ENCODE results near the gene G3BP2. TPM values are rescaled to one million over a fixed set of nuclear protein-coding genes. Genes with fewer than 3 reads are reported as not detected.

Gene G3BP2
- total RNA-seq, 2 donors from 2014 or later: 165 to 183 TPM

GRCh38 chr4:75683482-75684155, 10.4 kb upstream of the G3BP2 start:
- H3K36me3 ChIP-seq: no peaks in the 10 kb centered on the region
- intact Hi-C loops (cut with DNase I): no loop called here
- H3K27ac ChIP-seq: no peak overlapping the region
- no peak for TF ChIP-seq CTCF (IDR thresholded peaks at IDR 0.05)
- H3K4me1 ChIP-seq: no peaks in the 10 kb centered on the region
- no peak overlapping the region for H3K4me3 ChIP-seq
- H3K9ac ChIP-seq (ENCODE audit: low read depth in 2 of 2, low read length in 2 of 2): no peak overlapping the region
- H3K9me3 ChIP-seq: no peaks in the 10 kb centered on the region
- no peak for DNase-seq
- H3K27me3 ChIP-seq: no peaks in the 10 kb centered on the region

GRCh38 chr4:75679876-75680575, 6.8 kb upstream of the G3BP2 start:
- Histone ChIP-seq H3K4me1 (no peaks in the 10 kb centered on the region), H3K4me3 (no peak overlapping the region), H3K36me3 (no peaks in the 10 kb centered on the region), H3K27me3 (no peaks in the 10 kb centered on the region), H3K27ac (no peak overlapping the region), H3K9me3 (no peaks in the 10 kb centered on the region), H3K9ac (ENCODE audit: low read depth in 2 of 2, low read length in 2 of 2) (no peak overlapping the region)
- no peak for DNase-seq
- intact Hi-C loops (cut with DNase I): no loop called here
- no peak for TF ChIP-seq CTCF (IDR thresholded peaks at IDR 0.05)

- H3K27ac ChIP-seq: no peak overlapping the region
- H3K9ac ChIP-seq (ENCODE audit: low read depth in 2 of 2, low read length in 2 of 2): no peak overlapping the region
- no peak overlapping the region for H3K4me3 ChIP-seq
- intact Hi-C loops (cut with DNase I): no loop called here
- no peak for TF ChIP-seq CTCF (IDR thresholded peaks at IDR 0.05)
- DNase-seq: no peak
- H3K9me3 ChIP-seq: no peaks in the 10 kb centered on the region
- H3K4me1 ChIP-seq: peaks cover 3% of the 10 kb centered on the region
- H3K27me3 ChIP-seq: no peaks in the 10 kb centered on the region
- H3K36me3 ChIP-seq: no peaks in the 10 kb centered on the region
Measured at GRCh38 chr4:75678965-75679364, 5.8 kb upstream of the G3BP2 start.

- H3K9ac ChIP-seq (ENCODE audit: low read depth in 2 of 2, low read length in 2 of 2): no peak overlapping the region
- intact Hi-C loops (cut with DNase I): no loop called here
- TF ChIP-seq CTCF (IDR thresholded peaks at IDR 0.05): no peak
- H3K9me3 ChIP-seq: no peaks in the 10 kb centered on the region
- no peak for DNase-seq
- no peaks in the 10 kb centered on the region for H3K36me3 ChIP-seq
- no peak overlapping the region for H3K4me3 ChIP-seq
- H3K27ac ChIP-seq: no peak overlapping the region
- no peaks in the 10 kb centered on the region for H3K27me3 ChIP-seq
- H3K4me1 ChIP-seq: peaks cover 5% of the 10 kb centered on the region
Measured at GRCh38 chr4:75678473-75678872, 5.3 kb upstream of the G3BP2 start.

GRCh38 chr4:75675004-75675531, 1.9 kb upstream of the G3BP2 start:
- peak overlapping the region; percentile 99 for H3K27ac ChIP-seq
- H3K9ac ChIP-seq (ENCODE audit: low read depth in 2 of 2, low read length in 2 of 2): peak overlapping the region in 1 of 2 donors; percentile 28
- H3K4me3 ChIP-seq: no peak overlapping the region
- TF ChIP-seq CTCF (IDR thresholded peaks at IDR 0.05): no peak
- peak; percentile 36 for DNase-seq
- no peaks in the 10 kb centered on the region for H3K36me3 ChIP-seq
- H3K27me3 ChIP-seq: no peaks in the 10 kb centered on the region
- H3K4me1 ChIP-seq: peaks cover 6% of the 10 kb centered on the region
- no peaks in the 10 kb centered on the region for H3K9me3 ChIP-seq
- intact Hi-C loops (cut with DNase I): no loop called here

Measured in colonic mucosa (tissue), 4 donors.